Stimulated activated CD8-positive, alpha-beta memory T cell treated with anti-CD3 and anti-CD28 coated beads, Interleukin-2, amount 100 ng/mL, for 1 hour (primary cell): Measurements from ENCODE around the gene C9orf43.
A peak's percentile ranks its signal among the peaks of the same experiment; 100 is the strongest.

Experiments
- DNase-seq, 2 donors: peaks; one replicate each; pipeline ENCODE4 v3.0.0-alpha.2; 2020; ENCODE audit warnings: low read depth in 2 of 2

C9orf43 gene

DNA sequence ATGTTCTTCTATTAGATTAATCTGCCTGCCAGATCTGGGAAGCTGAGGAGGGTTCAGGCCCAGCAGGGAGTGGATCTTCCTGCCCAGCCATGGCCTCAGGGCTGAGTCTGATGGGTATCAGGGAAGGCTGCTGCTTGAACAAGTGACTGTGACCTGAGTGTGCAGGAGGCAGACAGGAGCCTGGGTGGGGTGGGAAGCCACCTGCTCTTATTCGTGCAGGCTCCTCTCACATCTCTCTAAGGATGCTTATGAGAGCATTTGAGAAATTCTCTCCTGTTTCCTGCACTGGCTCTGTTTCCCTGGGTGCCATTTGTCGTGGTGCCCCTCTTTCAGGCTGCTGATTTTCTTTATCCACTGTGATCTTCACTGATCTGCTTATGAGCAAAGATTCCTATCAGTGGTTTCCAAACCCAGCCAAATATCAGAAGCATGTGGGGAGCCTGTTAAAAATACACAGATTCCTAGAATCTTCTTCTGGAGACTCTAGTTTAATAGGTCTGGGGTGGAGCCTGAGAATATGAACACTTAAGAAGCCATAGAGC lies 55.1 kb downstream of the C9orf43 start:
- no peak for DNase-seq

DNA sequence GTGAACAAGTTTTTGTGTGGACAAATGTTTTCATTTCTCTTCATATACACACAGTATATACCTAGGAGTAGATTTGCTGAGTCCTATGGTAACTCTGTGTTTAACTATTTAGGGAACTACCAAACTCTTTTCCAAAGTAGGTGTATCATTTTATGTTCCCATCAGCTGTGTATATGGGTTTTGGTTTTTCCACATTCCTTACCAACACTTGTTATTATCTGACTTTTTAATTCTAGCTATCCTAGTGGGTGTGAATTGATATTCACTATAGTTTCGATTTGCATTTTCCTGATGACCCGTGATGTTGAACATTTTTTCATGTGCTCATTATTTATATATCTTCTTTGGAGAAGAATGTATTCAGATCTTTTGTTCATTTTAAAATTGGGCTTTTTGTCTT lies 56.6 kb downstream of the C9orf43 start:
- DNase-seq, result no peak

DNA sequence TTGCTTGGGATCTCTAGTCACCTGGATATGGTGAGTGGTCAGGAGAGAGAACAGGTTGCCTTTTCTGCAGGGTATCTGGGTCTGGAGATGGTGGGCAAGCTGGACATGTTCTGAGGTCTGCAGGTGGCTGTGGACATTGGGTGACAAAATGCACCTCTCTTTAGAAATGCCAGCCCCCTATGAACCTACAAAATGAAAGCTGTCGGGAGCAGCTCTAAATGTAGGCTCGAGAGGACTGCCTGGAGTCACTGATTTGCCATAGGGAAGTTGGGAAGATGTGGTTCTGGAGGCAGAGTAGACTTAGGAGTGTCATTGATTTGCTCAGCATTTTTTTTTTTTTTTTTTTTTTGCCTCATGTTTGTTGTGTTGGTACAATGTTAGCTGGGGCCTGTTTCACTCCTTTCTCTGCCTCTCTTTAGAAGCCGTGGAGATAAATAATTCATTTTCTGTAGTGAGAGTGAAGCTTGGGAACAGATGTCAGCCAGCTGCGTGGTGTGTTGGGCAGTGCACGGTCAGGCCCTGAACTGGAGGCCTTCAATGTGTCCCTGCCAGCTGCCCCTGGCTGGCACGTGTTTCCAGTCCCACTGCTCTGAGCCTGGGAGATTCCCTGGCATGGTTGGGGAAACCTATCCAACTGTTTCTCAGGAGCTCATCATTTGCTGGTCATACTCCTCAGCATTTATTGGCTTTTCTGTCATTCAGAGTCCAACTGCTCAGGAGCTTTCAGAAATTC lies 58.3 kb downstream of the C9orf43 start:
- DNase-seq, result no peak

DNA sequence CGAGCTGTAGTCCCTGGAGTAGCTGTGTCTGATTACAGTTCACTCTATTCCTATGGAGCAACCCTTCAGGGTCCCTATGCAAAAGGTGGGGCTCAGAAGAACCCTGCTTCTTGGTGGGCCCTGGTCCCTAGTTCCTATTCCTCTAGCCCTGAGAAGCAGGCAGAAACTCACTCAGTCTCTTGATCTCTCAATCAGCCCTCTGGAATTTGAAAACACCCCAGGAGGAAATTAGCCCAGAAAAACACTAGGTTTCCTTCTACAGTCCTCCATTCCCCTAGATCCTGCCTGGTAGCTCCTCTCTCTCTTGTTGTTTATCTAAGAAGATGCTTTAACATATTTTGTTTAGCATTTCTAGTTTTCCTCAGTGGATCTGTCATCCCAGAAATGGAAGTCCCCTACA lies 60.6 kb downstream of the C9orf43 start:
- DNase-seq, result no peak

DNA sequence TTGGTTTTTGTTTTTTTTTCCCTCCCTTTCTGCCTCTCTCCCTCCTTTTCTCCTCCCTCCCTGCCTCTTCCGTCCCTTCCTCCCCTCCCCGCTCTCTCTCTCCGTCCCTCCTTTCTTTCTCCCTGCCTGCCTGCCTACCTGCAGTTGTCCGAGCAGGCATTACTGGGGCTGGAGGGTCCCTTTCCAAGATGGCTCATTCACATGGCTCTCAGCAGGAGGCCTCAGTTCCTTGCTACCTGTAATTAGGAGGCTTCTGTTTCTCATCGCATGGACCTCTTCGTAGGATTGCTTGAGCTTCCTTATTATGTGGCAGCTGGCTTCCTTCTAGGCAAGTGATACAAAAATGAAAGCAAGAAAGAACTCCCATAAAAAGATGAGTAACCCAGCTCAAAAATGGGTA lies 61.0 kb downstream of the C9orf43 start:
- no peak for DNase-seq

DNA sequence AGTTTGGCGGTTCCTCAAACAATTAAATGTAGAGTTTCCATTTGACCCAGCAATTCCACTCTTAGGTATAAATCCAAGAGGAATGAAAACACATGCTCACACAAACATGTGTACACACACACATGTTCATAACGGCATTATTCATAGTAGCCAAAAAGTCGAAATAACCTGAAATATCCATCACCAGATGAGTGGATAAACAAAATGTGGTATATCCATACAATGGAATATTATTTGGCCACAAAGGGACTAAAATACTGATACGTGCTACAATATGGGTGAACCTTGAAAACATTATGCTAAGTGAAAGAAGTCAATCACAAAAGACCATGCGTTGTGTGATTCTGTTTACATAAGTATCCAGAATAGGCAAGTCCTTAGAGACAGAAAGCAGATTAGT lies 61.7 kb downstream of the C9orf43 start:
- no peak for DNase-seq

DNA sequence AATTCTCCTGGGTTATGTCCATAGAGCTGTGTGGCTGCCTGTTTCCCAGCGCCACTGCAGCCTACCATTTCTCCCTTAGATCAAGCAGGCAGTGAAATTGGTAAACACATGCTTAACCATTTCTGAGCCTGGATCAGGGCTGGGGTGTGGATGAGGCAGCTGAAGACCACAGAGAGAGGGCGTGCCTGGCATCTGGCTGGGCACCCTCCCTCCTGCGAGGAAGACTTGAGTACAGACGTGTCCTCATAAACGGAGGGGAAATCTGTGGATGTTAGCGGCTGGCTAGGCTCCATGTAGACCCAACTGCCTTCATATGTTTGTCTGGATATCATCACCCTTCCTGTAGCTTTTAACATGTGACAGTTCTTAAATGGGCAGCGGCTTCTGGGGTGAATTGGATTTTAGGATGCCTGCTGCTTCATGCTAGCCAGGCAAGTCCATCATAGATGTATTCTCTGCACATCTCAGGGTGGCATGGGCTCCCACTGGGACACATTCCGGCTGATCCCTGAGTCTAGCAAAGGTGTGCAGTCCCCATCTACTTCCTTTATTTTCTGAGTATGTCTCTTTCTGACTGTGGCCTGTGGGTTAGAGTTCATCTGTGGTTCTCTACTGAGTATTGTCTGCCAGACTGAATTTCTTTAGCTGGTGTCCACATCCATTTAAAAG lies 63.9 kb downstream of the C9orf43 start:
- no peak for DNase-seq

DNA sequence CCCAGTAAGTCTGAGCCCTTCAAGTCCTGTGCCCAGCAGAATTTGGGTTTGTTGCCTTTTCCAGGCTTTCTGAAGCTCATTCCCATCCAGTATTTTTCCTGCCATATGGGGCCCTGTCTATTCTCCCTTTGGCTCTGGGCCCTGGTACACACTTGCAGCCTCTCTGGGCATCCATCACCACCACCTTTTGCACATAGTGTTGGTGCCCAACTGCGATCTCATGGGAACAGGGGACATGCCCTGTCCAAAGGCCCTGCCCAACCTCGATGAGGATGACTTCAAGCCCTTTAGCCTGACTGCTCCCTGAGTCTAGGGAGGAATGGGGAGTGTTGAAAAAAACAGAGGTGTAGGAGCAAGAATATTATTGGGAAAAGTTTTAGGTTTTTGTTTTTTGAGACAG lies 64.5 kb downstream of the C9orf43 start:
- DNase-seq, result no peak

DNA sequence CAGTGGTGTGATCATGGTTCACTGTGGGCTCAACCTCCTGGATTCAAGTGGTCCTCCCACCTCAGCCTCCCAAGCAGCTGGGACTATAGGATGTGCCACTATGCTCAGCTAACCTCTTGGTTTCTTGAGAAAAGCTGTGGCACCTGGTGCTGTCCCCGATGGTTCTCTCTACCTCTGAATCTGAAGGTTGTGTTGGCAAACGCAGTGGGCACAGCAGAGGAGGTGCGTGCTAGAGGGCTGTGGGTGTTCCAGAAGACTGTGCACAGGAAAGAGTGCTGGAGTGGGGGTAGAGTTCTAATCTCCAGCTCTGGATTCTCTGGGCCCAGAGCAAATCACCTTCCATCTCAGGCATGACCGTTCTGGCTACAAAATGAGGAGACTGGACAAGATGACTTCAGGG lies 65.4 kb downstream of the C9orf43 start:
- DNase-seq, result no peak

DNA sequence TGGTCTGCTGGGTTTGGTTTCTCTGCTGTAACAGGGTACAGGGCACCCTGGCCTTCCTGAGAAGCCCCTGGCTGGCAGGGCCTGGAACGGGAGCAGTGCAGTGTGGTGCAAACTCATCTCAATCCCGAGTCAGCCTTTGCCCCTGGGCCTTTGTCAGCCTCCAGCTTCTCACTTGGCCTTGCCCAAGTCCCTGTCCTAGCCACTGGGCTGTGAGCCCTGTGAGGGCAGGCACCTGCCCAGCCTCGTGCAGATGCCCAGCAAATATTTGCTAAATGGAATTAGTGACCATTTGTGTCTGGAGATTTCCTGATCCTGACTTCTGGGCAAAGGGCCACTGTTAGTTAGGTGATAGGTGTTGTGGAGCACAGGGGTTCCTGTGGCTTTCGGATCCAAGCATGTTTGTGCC lies 66.0 kb downstream of the C9orf43 start:
- no peak for DNase-seq

DNA sequence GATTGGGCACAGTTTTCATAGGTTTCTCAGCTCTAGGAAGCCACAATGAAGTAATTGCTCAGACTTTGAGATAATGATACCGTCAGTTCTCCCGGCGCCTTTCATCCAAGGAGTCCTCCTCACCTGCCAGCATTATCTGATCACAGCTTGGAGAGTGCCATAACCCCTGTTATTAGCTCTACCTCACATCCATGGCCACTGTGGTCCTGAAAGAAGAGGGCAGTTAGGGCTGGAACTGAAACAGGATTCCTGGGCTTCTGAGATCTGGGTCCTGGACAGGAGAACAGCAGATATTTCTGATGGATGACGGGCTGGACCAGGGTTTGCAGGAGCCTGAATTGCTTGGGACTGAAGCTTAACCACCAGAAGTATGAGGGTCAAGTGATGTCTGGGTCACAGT lies 66.5 kb downstream of the C9orf43 start:
- no peak for DNase-seq

DNA sequence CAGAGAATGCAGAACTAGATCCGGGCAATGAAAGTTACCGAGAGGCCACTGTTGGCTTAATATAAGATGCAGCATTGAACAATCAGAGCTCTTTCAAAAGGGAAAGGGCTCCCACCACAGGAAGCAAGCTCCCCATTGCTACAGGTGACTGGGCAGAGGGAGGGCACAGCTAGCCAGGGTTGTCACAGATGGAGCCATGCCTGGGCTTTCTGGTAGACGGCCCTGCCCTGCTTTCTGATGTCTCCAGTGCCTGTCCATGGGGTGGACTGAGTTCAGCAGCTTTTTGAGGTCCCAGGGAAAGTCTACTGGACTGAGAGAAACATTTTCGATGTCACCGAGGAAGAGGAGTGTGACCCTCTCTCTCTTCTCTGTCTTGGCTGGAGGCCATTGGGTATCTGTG lies 67.1 kb downstream of the C9orf43 start:
- no peak for DNase-seq

DNA sequence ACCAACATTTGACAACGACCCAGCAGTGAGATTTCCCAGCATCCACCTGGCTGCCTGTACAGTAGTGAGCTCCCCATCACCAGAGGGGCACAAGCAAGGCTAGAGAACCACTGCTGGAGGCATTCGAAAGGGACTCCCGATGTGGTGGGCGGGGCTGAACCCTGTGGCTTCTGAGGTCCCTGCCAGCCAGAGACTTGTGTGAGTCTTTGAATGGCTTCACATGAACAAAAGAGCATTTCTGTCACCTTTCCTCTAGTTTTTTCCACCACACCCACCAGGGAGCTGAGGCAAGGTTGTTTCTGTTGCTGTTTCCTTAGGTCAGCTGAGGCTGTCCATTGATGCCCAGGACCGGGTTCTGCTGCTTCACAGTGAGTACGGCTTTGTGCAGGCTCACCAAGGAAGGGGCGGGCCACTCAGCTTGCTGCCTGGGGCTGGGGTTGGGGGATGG lies 68.7 kb downstream of the C9orf43 start:
- peak; percentile 10 to 14 for DNase-seq
